Head of caudate nucleus (tissue), 42 donors: ENCODE data around the gene ZNF296.

Experiments
- DNase-seq, 42 donors: peaks; one replicate each; pipeline versions ENCODE4 v3.0.0 to v3.0.0-alpha.2; 2020 to 2021; ENCODE audit warnings: mixed read lengths in 7 of 42
- intact Hi-C: fragments of 100-400 bp; cut with DNase I; formaldehyde crosslinking; loops from one replicate; pipeline ENCODE4 v1.15.0; 2022

ZNF296 gene

DNA sequence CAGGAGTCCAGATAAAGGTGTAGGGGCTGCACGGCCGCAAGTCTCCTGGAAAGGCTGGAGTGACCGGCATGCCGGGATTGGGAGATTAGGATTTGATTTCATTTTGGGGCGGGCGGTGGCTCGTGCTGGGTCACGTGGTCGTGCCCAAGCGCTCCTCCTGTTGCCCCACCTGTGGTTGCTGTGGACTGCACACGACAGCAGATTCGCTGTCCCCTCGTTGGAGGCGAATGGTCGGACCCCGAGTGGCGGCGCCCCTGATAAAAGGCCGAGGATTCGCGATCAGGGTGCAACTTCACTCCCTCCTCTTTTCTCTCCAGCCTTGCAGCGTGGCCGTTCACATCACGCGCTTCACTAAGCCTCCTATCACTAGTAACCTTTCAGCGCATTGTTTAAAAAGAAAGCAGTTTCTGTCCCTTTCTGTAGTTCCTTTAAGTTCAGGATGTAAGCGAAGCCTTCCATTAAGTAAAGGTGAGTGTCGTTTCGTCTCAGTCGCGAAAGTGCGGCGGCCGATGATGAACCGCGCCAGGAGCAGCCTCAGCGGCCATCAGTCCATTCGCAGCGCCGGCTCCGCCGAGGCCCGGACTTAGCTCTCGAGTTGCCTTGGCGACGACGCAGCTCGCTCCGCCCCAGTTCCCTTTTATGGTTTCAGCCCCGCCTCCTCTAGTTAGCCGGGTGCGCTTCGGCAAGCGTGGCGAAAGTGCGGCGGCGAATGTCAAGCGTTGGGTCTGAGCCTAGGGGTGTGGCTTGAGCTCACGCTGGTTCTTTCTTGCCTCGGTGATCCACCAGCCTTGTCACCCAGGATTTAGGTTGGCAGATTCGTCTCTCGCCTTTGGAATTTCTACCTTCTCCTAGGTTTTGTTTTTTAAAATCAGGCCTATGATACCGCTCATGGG is 15.0 kb upstream of the ZNF296 start:
- DNase-seq = peak; percentile 98 to 100 (median 99)
- intact Hi-C loops = loop anchor here (5.0 kb wide), 1 partner anchor 86 kb away; the partner anchor contains the start of genes BLOC1S3 and TRAPPC6A

GRCh38 chr19:45090606-45091005 is 14.3 kb upstream of the ZNF296 start:
- DNase-seq = no peak
- intact Hi-C loops = loop anchor here (5.0 kb wide), 1 partner anchor 87 kb away; the partner anchor contains the start of genes BLOC1S3 and TRAPPC6A

DNA sequence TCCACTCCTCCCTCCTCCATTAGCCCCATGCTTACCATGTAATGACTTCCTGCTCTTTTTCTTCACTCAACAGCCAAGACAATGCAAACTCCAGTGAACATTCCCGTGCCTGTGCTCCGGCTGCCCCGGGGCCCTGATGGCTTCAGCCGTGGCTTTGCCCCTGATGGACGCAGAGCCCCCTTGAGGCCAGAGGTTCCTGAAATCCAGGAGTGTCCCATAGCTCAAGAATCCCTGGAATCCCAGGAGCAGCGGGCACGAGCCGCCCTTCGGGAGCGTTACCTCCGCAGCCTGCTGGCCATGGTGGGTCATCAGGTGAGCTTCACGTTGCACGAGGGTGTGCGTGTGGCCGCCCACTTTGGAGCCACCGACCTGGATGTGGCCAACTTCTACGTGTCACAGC is 13.8 kb upstream of the ZNF296 start:
- intact Hi-C loops = loop anchor here (5.0 kb wide), 1 partner anchor 87 kb away; the partner anchor contains the start of genes BLOC1S3 and TRAPPC6A
- DNase-seq = no peak

- intact Hi-C loops = no loop called here
Observed at GRCh38 chr19:45087531-45087930, 11.3 kb upstream of the ZNF296 start.

GRCh38 chr19:45086480-45086879 is 10.2 kb upstream of the ZNF296 start:
- DNase-seq = no peak
- intact Hi-C loops = no loop called here

More at GRCh38 chr19:45087531-45087930, 11.3 kb upstream of the ZNF296 start:
- DNase-seq = peak in 1 of 42 donors; percentile 23

- DNase-seq = no peak
- intact Hi-C loops = no loop called here
Observed at GRCh38 chr19:45082170-45082569, 5.9 kb upstream of the ZNF296 start.

- intact Hi-C loops = no loop called here
- DNase-seq = no peak
Observed at GRCh38 chr19:45079911-45080370, 3.7 kb upstream of the ZNF296 start.

DNA sequence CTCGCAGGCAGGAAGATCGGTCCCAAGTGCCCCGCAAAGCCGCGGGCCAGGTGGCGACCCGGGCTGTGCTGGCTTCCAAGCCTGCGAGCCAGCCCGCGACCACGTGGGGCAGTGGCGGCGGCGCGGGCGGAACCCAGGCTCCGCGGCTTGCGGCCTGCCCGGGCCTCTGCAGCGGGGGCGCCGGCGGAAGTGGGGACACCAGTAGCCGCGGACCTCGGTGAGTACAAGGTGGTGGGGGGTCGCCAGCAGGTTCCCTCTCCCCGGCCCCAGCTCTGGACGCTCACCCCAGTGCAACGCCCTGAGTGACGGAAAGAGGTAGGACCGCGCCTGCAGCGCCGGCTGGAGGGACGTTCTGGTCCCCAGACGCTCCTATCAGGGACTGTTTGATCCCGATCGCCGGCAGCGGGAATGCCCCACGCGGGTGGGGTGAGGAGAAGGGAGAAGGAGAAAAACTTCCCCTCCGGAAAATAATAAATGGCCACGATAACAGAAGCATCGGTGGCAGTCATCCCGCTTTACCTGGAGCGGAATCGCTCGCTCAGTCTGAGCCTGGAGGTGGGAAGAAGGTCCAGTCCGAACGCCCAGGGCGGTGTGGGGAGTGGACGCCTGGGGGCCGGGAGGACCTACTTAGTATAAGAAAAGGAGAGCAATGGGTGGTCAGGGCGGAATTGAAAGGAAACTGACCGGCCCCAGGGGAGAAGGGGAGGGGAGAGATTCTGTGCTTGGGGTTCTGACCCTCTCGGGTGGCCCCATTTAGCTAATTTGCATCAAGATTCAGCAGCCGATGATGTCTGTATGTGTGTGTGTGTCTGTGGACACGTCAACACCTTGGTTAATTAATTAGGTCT is 3.0 kb upstream of the ZNF296 start, which contains the start of gene GEMIN7:
GEMIN7 (plus strand) TSS at position 198 of the 848 bp plus-strand sequence. CDS start 10,855 bp downstream, outside the sequence.
- peak; percentile 40 to 92 (median 80) for DNase-seq
- intact Hi-C loops = no loop called here

DNA sequence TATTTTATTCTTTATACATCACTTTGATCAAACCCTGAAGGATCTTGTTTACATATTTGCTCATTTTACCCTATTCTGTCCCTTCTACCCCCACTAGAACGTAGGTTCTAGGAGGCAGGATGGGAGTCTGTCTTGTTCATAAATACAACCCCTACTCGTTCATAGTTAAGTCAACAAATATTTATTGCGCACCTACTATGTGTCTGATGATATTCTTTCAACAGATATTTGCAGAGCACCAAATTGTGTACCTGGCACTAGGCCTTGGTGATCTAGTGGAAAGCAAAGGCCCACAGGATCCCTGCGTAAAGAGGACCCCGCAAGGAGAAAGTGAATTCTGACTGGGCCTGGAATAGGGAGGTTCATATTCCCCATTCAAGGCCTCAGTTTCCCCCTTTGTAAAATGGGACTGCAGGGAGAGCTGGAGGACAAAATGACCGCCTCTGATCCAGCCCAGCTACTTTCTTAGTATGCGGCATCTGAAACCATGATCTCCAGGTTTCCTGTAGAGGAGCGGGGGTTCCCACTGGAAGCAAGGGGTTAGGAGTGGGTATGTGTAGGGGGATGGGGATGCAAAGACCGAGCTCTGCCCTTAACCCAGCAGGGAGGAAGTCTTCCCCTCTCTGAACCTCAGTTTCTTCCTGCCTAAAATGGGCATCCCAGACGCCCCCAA is 2.2 kb upstream of the ZNF296 start:
- intact Hi-C loops = no loop called here
- DNase-seq = no peak

GRCh38 chr19:45076851-45077730 is 813 bp upstream of the ZNF296 start:
- intact Hi-C loops = no loop called here
- no peak for DNase-seq

- peak in 34 of 42 donors; percentile 14 to 67 (median 44) for DNase-seq
- intact Hi-C loops = no loop called here
Observed at GRCh38 chr19:45075301-45076028, 813 bp downstream of the ZNF296 start.

DNA sequence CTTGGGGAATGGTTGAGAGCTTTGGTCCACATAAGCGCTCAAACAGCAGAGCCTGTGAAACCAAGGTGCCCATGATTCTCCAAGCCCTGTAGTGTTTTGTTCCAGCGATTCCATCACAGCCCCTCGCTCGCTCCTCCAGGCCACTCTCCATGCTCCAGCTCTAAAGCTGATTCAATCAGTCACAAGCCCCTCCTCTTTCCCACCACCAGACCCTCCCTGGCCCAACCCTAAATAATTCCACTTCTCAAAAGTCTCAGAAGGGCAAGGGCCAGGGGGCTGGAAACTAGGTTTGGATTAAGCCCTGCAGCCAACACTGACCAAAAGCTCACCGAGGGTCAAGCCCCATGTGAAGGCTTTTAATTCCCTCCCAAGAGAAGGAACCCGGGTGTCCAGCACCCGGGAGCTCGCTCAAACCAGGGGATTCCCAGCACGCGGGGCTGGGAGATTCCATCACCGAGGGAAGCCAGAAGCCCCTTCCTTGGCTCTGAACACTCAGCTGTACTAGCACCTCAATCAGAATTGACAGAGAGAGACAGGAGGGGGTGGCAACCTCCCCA is 1.5 kb downstream of the ZNF296 start:
- intact Hi-C loops = no loop called here
- DNase-seq = no peak

- DNase-seq = no peak
- intact Hi-C loops = no loop called here
Observed at GRCh38 chr19:45071969-45072790, 4.1 kb downstream of the ZNF296 start.

DNA sequence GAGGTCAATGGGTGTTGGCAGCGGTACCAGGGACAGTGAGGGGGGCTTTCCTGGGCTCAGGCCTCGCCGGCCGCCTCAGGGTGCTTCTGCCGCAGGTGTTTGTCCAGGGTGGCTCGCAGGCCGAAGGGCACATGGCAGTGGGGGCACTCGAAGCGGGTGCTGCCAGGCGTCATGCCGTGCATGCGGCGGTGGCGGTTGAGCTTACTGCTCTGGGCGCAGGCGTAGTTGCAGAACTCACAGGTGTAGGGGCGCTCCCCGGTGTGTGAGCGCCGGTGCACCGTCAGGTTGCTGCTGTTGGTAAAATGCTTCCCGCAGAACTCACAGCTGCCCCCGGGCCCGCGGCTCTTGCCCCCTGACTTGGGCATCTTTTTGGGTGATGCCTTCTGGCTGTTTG is 4.7 kb downstream of the ZNF296 start:
- intact Hi-C loops = no loop called here
- no peak for DNase-seq

- no peak for DNase-seq
- intact Hi-C loops = no loop called here
Observed at GRCh38 chr19:45070861-45071544, 5.3 kb downstream of the ZNF296 start.

DNA sequence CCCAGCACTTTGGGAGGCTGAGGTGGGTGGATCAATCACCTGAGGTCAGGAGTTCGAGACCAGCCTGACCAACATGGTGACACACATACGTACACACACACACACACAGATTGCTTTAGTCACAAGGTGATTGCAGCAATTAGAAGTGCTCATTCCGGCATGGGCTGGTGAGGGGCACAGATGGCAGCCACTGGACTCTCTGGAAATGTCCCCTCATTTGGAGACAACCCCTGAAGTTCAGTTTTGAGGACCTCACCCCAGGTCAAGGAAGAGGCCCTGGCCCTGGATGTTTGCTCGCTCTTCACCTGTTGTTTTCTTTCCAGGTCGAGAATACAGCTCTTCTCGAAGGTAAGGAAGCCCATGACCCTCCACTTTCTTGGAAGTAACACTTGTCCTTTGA is 6.1 kb downstream of the ZNF296 start:
- no peak for DNase-seq
- intact Hi-C loops = no loop called here
